GM18505 (cell line): ENCODE results near the gene TGM5.

Experiments
- ATAC-seq: cut with Tn5 transposase; IDR thresholded peaks from one replicate; pipeline ENCODE4 v1.9.1; 2021; ENCODE audit not compliant: unreplicated experiment
- POLR2A ChIP-seq: IDR thresholded peaks from 4 replicates; pipeline ENCODE4 v1.6.1; 2011; ENCODE audit warnings: borderline replicate concordance; ENCODE audit not compliant: insufficient read depth, insufficient read length; ENCODE audit errors: extremely low read depth

The TGM5 gene

GRCh38 chr15:43221422-43221821 is 45.3 kb downstream of the TGM5 start:
- no peak for TF ChIP-seq POLR2A
- no peak for ATAC-seq

DNA sequence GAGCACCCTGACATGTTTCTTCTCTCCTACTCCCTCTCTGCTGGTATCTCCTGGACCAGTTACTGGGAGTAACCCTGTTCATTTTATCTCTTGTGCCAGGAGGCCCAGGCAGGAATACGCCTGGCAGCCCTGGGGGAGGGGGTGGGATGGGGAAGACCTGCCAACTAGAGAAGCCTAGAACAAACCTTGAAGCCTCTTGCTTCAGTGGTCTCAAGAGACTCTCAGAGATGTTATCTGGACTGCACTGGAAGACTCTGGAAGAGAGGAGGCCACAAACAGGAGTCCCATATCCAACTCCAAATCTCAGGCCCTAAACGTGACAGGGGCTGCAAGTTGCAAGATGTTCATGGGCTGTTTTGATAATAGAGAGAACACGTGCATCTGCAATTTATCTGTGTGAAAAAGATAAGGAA is 45.7 kb downstream of the TGM5 start, which contains the start of gene EPB42:
Gene EPB42, minus strand, starts transcription at position 28 of the 413 bp plus-strand sequence. CDS start 193 bp downstream, outside the sequence.
- TF ChIP-seq POLR2A: no peak
- no peak for ATAC-seq

GRCh38 chr15:43219929-43220928 is 46.5 kb downstream of the TGM5 start:
- no peak for ATAC-seq
- TF ChIP-seq POLR2A: no peak

- no peak for TF ChIP-seq POLR2A
- ATAC-seq: no peak
Observed at GRCh38 chr15:43218908-43219706, 47.6 kb downstream of the TGM5 start.

DNA sequence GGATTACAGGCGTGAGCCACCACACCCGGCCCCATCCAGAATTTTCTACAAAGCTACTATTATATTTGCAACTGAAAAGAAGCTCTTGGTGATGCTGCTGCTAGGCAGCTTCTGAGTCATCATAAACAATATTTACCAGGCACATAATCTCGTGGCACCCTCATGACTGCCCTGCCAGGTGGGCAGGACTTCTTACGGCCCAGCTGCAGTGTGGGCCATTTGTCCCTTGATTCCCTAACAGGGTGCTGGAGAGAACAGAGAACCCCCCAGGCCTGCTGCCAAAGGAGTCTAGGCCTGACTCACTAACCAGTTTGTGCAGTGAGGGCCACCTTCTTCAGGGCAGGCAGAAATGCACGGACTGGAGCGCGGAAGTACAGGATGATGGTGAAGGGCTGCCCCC is 50.8 kb downstream of the TGM5 start:
- ATAC-seq: no peak
- no peak for TF ChIP-seq POLR2A

- TF ChIP-seq POLR2A: no peak
- no peak for ATAC-seq
Observed at GRCh38 chr15:43214592-43215295, 52.0 kb downstream of the TGM5 start.

DNA sequence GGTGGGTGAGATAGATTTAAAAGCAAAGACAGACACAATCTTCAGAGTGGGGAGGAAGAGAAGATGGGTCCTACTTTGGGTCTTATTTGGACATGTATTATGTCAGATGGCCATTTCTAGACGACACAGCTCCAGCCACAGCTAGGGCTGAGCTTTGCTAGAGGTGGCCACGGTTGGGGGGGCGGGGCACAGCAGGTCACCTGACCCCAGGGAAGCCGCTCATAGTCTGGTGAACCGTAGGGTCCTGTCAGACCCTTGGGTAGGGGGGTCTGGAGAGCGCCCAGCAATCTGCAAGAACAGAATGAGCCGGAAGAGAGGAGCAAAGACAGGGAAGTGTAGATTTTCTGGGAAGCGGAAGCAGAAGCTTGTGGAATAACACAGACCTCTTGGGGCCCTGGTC is 52.6 kb downstream of the TGM5 start:
- ATAC-seq: no peak
- TF ChIP-seq POLR2A: no peak

DNA sequence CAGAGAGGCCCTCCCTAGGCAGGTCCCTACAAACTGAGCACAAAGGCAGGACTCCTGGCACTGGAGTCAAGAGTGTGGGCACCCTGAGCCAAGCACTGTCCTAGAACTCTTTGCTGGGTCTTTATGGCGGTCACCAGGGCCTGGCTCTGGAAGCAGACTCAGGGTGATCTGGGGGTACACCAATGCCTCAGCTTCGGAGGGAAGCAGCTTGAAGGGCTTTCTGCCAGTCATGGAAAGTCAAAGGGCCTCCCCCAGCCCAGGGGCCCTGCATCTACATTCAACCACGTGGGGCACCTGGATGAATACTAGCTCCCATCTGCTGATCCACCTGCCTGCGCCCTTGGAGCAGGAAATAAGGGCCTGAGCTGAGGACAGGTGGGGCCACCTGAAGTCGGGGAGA is 53.3 kb downstream of the TGM5 start:
- no peak for TF ChIP-seq POLR2A
- ATAC-seq: no peak

DNA sequence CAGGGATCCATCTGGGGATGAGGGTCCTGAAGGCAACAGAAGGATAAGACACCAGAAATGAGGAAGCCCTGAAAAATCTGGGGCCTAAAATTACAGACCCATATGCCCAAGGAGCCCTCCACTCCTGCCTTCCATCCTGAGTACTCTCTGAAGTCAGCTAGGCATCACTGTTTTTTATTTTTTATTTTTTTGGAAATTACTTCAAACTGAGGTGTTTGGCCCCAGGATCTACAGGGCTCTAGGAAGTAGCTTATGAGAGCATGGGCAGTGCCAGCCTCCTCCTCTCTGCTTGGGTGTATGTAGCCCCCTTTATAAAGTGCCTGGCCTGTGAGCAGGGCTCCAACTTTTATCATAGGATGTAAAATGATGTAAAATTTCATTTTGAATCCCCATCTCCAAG is 53.8 kb downstream of the TGM5 start:
- TF ChIP-seq POLR2A: no peak
- no peak for ATAC-seq

DNA sequence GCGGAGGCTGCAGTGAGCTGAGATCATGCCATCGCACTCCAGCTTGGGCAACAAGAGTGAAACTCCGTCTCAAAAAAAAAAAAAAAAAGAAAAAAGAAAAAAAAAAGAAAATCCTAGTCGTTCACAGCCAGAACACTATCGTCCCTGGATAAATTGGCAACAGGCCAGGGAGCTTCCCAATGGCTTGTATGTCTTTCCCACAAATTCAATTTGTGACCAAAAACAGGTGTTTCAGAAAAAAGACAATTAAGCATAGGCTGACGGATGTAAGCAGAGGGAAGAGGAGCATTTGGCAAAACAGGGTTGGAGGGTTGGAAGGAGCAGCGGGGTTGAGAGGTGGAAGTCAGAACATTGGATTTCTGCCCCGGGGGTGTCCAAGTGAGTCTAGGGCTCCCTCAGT is 54.4 kb downstream of the TGM5 start:
- no peak for TF ChIP-seq POLR2A
- ATAC-seq: no peak

GRCh38 chr15:43211224-43211735 is 55.4 kb downstream of the TGM5 start:
- TF ChIP-seq POLR2A: no peak
- ATAC-seq: no peak

DNA sequence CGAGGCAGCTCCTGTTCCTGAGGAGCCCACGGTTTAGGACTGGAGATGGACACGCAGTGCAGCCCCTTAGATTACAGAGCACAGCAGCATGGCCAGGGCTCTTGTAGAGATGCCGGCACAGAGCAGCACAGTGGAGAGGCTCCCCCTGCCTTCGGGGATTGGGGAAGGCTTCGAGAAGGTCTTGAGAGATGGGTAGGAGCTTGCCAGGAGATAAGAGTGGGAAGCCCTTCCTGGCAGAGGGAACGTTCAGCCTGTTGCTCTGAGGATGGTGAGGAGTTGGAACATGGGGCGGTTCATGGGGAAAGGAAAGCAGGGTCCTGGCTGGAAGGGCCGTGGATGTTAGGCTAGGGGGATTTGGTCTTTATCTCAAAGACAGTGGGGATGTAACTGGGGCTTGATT is 55.9 kb downstream of the TGM5 start:
- no peak for ATAC-seq
- TF ChIP-seq POLR2A: no peak

GRCh38 chr15:43210172-43210745 is 56.5 kb downstream of the TGM5 start:
- ATAC-seq: no peak
- TF ChIP-seq POLR2A: no peak

DNA sequence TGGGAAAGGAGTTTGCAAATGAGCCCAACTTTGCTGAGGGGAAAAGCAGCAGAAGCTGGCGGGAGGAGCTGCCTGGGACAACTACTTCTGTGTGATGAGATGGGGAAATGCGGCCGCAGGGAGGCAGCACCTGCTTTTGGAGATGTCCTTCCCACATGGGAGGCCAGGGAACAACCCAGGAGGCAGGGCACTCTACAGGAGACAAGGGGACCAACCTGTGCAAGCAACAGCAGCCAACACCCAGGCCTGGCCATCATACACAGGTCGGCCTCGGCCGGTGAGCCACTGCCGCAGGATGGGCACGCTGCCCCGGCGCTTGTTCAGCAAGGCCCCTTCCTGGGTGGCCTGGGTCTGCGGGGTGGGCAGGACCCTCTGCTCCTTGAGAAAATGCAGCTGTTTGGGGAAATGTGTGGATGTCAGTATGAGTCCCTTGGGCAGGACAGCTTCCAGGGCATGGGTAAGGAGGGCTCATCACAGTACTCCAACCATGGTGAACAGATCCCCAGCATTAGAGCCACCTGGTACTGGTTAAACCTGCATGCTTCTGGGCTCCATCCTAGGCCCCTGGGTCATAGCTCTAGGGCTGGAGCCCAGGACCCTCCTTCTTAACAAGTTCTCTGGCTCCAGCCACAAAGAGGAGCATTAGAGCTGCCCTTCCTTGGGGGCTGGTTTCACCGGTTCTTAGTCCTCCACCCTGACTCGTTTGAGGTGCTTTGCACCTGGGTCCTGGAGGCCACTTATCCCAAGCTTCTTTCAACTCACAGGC is 57.5 kb downstream of the TGM5 start:
- no peak for TF ChIP-seq POLR2A
- ATAC-seq: no peak
